DND-41 (cell line): ENCODE results near the gene SMIM29.

Experiments used
- EZH2 ChIP-seq: IDR thresholded peaks from 3 replicates; pipeline ENCODE4 v1.6.1; 2012; ENCODE audit warnings: borderline replicate concordance, low read depth, mild to moderate bottlenecking, moderate library complexity, low read length, inconsistent platforms; ENCODE audit not compliant: severe bottlenecking
- TF ChIP-seq, protein P1 (sequence below): IDR thresholded peaks from 2 replicates; pipeline ENCODE4 v1.5.1; 2012; ENCODE audit warnings: borderline replicate concordance, low read length, moderate library complexity, mild to moderate bottlenecking; ENCODE audit not compliant: poor library complexity, severe bottlenecking; ENCODE audit errors: extremely low read depth

DNA sequence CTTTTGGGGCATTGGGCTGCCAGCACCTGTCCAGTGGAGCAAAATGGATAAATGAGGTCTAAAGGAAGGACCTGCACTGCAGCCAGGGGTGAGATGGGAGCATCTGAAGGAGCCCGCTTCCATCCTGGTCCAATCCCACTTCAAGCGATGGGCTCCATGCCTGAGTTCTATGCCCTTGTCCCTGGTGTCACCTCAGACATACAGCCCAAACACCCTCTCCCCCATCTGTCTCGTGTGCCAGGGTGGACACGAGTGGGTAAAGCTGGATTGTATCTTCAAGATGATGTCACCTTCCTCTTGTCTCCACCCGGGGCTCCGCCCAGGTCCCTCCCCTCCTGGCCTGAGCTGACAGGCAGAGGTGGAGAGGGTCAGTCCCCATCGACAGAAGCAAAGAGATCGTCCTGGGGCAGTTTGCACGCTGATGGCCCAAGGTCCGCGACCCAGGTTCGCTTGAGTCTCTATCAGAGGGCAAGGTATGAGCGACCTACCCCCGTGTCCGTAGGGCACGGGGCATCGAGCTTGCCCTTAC is 544 bp downstream of the SMIM29 start:
- TF ChIP-seq EZH2: no peak
- TF ChIP-seq, protein P1, sequence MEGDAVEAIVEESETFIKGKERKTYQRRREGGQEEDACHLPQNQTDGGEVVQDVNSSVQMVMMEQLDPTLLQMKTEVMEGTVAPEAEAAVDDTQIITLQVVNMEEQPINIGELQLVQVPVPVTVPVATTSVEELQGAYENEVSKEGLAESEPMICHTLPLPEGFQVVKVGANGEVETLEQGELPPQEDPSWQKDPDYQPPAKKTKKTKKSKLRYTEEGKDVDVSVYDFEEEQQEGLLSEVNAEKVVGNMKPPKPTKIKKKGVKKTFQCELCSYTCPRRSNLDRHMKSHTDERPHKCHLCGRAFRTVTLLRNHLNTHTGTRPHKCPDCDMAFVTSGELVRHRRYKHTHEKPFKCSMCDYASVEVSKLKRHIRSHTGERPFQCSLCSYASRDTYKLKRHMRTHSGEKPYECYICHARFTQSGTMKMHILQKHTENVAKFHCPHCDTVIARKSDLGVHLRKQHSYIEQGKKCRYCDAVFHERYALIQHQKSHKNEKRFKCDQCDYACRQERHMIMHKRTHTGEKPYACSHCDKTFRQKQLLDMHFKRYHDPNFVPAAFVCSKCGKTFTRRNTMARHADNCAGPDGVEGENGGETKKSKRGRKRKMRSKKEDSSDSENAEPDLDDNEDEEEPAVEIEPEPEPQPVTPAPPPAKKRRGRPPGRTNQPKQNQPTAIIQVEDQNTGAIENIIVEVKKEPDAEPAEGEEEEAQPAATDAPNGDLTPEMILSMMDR: no peak
